HL-60 (cell line): Measurements from ENCODE around the gene TBCD.

ENCODE experiments used
- DNase-seq, 2 experiments: peaks; one replicate each; pipeline ENCODE4 v3.0.0-alpha.2; 2010 to 2020; ENCODE audit warnings: low read depth in 1 of 2, low spot score in 1 of 2
- H3K27ac ChIP-seq: fragments of 250-450 bp; sonication (Bioruptor Pico); replicated peaks from 2 replicates; pipeline ENCODE4 v1.5.1; 2020; ENCODE audit warnings: mild to moderate bottlenecking, moderate library complexity
- H3K27me3 ChIP-seq: fragments of 250-450 bp; sonication (Bioruptor Pico); 2 replicates; pipeline ENCODE4 v1.5.1; 2021; ENCODE audit warnings: mild to moderate bottlenecking, moderate library complexity; ENCODE audit not compliant: insufficient read depth, poor library complexity, severe bottlenecking
- H3K4me3 ChIP-seq: replicated peaks from 2 replicates; pipeline ENCODE4 v1.5.1; 2011; ENCODE audit warnings: mild to moderate bottlenecking, control low read depth, low read length; ENCODE audit not compliant: insufficient read depth
- GABPA ChIP-seq: IDR thresholded peaks from 2 replicates; pipeline ENCODE4 v1.6.1; 2012; ENCODE audit warnings: low read depth
- POLR2AphosphoS5 ChIP-seq: IDR thresholded peaks from 2 replicates; pipeline ENCODE4 v1.6.1; 2012; ENCODE audit warnings: low read depth
- SPI1 ChIP-seq: IDR thresholded peaks from 2 replicates; pipeline ENCODE4 v1.6.1; 2012; ENCODE audit warnings: low read depth, mild to moderate bottlenecking, borderline replicate concordance
- TF ChIP-seq, protein P1 (sequence below): IDR thresholded peaks from one replicate; pipeline ENCODE4 v1.5.1; 2011; ENCODE audit warnings: low read length, control low read depth, inconsistent platforms; ENCODE audit not compliant: insufficient read depth
- TF ChIP-seq, protein P2 (sequence below): IDR thresholded peaks from 2 replicates; pipeline ENCODE4 v1.6.1; 2012; ENCODE audit warnings: low read depth; ENCODE audit not compliant: insufficient replicate concordance

TBCD gene

DNA sequence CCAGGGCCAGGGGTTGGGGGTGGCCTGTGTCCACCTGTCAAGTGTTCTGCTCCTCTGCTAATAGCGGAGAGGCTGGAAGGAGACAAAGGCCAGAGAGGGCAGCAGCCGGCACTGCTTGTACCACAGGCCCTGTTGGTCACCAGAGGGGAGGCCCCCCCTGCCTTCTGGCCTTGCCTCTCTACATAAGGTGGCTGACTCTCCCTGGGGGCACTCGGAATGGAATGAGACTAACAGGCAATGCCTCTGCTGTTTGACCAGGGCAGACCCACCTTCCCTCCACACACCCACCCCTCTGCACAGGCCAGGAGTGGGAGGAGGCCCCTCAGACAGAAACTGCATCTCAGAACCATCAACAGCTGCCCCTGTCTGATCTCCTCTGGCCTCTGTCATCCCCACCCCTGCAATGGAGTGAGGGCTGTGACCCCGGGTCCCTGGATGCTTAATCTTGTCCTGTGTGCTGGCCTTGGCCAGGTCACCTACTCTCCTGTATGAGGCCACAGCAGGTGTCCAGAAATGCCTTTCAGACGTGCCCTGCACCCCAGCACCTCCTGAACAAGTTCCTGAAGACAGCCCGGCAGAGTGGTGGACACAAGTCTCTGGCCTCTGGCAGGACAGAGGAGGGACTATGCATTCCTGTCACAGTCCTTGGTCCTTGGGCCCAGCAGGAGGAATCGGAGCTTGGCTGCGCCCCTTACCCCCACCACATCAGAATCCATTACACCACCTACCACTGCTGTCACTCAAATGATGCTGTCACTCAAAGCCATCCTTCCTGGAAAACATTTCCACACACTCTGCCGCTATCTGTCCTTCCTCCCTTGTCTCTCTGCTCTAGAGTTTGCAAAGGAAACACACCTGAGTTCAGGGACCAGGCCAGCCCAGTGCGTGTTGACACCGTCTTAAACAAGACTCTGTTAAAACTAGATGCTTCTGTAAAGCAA is 195.5 kb downstream of the TBCD start:
- Histone ChIP-seq H3K27me3 (no peaks in the 10 kb centered on the region), H3K27ac (no peak overlapping the region), H3K4me3 (no peak overlapping the region)
- no peak for TF ChIP-seq SPI1
- TF ChIP-seq, protein P1, sequence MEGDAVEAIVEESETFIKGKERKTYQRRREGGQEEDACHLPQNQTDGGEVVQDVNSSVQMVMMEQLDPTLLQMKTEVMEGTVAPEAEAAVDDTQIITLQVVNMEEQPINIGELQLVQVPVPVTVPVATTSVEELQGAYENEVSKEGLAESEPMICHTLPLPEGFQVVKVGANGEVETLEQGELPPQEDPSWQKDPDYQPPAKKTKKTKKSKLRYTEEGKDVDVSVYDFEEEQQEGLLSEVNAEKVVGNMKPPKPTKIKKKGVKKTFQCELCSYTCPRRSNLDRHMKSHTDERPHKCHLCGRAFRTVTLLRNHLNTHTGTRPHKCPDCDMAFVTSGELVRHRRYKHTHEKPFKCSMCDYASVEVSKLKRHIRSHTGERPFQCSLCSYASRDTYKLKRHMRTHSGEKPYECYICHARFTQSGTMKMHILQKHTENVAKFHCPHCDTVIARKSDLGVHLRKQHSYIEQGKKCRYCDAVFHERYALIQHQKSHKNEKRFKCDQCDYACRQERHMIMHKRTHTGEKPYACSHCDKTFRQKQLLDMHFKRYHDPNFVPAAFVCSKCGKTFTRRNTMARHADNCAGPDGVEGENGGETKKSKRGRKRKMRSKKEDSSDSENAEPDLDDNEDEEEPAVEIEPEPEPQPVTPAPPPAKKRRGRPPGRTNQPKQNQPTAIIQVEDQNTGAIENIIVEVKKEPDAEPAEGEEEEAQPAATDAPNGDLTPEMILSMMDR: no peak
- TF ChIP-seq, protein P2, sequence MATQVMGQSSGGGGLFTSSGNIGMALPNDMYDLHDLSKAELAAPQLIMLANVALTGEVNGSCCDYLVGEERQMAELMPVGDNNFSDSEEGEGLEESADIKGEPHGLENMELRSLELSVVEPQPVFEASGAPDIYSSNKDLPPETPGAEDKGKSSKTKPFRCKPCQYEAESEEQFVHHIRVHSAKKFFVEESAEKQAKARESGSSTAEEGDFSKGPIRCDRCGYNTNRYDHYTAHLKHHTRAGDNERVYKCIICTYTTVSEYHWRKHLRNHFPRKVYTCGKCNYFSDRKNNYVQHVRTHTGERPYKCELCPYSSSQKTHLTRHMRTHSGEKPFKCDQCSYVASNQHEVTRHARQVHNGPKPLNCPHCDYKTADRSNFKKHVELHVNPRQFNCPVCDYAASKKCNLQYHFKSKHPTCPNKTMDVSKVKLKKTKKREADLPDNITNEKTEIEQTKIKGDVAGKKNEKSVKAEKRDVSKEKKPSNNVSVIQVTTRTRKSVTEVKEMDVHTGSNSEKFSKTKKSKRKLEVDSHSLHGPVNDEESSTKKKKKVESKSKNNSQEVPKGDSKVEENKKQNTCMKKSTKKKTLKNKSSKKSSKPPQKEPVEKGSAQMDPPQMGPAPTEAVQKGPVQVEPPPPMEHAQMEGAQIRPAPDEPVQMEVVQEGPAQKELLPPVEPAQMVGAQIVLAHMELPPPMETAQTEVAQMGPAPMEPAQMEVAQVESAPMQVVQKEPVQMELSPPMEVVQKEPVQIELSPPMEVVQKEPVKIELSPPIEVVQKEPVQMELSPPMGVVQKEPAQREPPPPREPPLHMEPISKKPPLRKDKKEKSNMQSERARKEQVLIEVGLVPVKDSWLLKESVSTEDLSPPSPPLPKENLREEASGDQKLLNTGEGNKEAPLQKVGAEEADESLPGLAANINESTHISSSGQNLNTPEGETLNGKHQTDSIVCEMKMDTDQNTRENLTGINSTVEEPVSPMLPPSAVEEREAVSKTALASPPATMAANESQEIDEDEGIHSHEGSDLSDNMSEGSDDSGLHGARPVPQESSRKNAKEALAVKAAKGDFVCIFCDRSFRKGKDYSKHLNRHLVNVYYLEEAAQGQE: no peak
- no peak for TF ChIP-seq POLR2AphosphoS5
- no peak for DNase-seq

DNA sequence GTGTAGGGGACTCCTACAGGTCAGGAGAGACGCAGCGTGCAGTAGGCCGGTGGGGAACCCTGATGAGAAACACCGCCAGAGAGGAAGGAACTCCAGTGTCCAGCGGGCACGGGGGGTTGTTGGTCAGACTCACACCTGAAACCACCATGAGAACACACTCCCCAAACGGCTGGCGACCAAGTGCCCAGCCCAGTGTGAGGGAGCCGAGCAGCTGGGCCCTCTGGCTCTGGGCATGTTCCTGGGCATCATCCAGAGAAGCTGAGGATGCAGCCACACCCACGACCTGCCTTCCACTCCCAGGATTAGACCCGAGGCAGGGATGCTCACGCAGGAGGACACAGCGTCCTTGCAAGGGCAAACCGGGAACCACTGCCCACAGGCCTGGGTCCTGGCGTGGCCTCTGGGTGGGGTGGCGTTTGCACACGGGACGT is 196.2 kb downstream of the TBCD start:
- H3K4me3 ChIP-seq: no peak overlapping the region
- no peaks in the 10 kb centered on the region for H3K27me3 ChIP-seq
- no peak overlapping the region for H3K27ac ChIP-seq
- TF ChIP-seq, protein P2: no peak
- peak; percentile 44; the same call in 1 of the 2 replicates for TF ChIP-seq POLR2AphosphoS5
- no peak for DNase-seq

DNA sequence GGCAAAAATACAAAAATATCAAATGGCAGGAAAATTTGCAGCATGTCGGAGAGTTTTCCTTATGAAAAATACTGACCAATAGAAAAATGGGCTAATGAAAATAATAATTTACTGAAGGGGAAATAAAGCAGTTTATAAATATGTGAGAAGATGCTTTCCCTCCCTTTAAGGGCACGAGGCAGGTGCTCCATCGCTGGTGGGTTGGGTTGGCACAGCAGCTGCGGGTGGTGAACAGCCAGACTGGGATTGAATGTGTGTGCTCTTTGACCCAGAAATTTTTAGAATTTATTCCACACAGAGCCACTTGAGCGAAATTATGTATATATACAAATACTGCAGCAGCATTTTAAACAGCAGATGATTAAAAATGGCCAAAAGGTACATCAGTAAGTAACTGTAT is 197.1 kb downstream of the TBCD start:
- no peak for DNase-seq
- Histone ChIP-seq H3K27ac (no peak overlapping the region), H3K4me3 (no peak overlapping the region), H3K27me3 (no peaks in the 10 kb centered on the region)
- no peak for TF ChIP-seq POLR2AphosphoS5
- TF ChIP-seq, protein P2: no peak
- no peak for TF ChIP-seq GABPA

DNA sequence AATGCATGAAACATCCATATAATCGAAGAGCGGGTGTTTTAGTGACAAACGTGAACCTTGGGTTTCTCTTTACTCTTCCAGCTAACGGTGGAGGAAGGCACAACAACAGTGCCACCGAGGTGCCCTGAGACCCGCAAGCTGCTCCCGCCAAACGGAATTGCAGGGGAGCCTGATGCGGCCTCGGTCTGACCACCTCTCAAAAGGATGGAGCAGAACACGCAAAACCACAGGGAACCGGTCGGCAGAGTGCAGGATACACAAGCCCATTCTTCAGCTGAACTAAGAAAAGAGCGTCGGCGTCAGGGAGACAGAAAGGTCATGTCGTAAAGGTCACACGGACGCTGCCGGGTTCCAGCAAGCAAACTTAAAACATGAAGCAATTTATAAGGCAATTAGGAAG is 197.5 kb downstream of the TBCD start:
- Histone ChIP-seq H3K27ac (no peak overlapping the region), H3K27me3 (no peaks in the 10 kb centered on the region), H3K4me3 (no peak overlapping the region)
- no peak for DNase-seq
- TF ChIP-seq, protein P2: no peak
- no peak for TF ChIP-seq SPI1
- TF ChIP-seq GABPA: no peak
- no peak for TF ChIP-seq POLR2AphosphoS5
- TF ChIP-seq, protein P1: no peak
